Fibroblast of skin of left quadriceps (primary cell): ENCODE data around the gene ZNF286A.
"Not testable (repeated sequence)": the region's sequence is repeated elsewhere in the genome, so short reads cannot be mapped to it uniquely, and the experiment has no call there.

Experiments
- DNase-seq, 2 experiments: peaks; one replicate each; pipeline ENCODE4 v3.0.0-alpha.2; 2013; ENCODE audit warnings: low read depth in 2 of 2

Gene ZNF286A

GRCh38 chr17:15699413-15699924 lies at the start of gene ZNF286A:
Gene ZNF286A (plus strand): TSS chr17:15699752. CDS start chr17:15700330, 578 bp downstream.
- peak; percentile 97 for DNase-seq

- no peak for DNase-seq
Observed at GRCh38 chr17:15649861-15650421, 49.6 kb upstream of the ZNF286A start.

- DNase-seq = no peak
Observed at GRCh38 chr17:15650741-15651582, 48.6 kb upstream of the ZNF286A start.

- DNase-seq = peak; percentile 95
Observed at GRCh38 chr17:15651583-15652110, 47.9 kb upstream of the ZNF286A start.

- no peak for DNase-seq
Observed at GRCh38 chr17:15652960-15653359, 46.6 kb upstream of the ZNF286A start.

GRCh38 chr17:15654401-15654800 lies 45.2 kb upstream of the ZNF286A start:
- DNase-seq = not testable (repeated sequence)

GRCh38 chr17:15654886-15655561 lies 44.5 kb upstream of the ZNF286A start:
- no peak for DNase-seq

- DNase-seq = no peak
Observed at GRCh38 chr17:15657868-15658267, 41.7 kb upstream of the ZNF286A start.

- no peak for DNase-seq
Observed at GRCh38 chr17:15658296-15658695, 41.3 kb upstream of the ZNF286A start.

GRCh38 chr17:15659236-15659635 lies 40.3 kb upstream of the ZNF286A start:
- no peak for DNase-seq

- no peak for DNase-seq
Observed at GRCh38 chr17:15659663-15660062, 39.9 kb upstream of the ZNF286A start.

- DNase-seq = no peak
Observed at GRCh38 chr17:15660077-15660476, 39.5 kb upstream of the ZNF286A start.

- no peak for DNase-seq
Observed at GRCh38 chr17:15662681-15663080, 36.9 kb upstream of the ZNF286A start.

- DNase-seq = no peak
Observed at GRCh38 chr17:15663176-15663575, 36.4 kb upstream of the ZNF286A start.

GRCh38 chr17:15663691-15664090 lies 35.9 kb upstream of the ZNF286A start:
- no peak for DNase-seq

- not testable (repeated sequence) for DNase-seq
Observed at GRCh38 chr17:15669526-15669925, 30.0 kb upstream of the ZNF286A start.

- DNase-seq = not testable (repeated sequence)
Observed at GRCh38 chr17:15674640-15675039, 24.9 kb upstream of the ZNF286A start.

- DNase-seq = not testable (repeated sequence)
Observed at GRCh38 chr17:15675991-15676390, 23.6 kb upstream of the ZNF286A start.

- not testable (repeated sequence) for DNase-seq
Observed at GRCh38 chr17:15683135-15683534, 16.4 kb upstream of the ZNF286A start.

- DNase-seq = peak; percentile 11 to 14
Observed at GRCh38 chr17:15683824-15684478, 15.6 kb upstream of the ZNF286A start, which contains the start of gene TRIM16. Gene TRIM16 (minus strand): TSS chr17:15684311. CDS start chr17:15651609, 32,702 bp downstream.

GRCh38 chr17:15687494-15687893 lies 12.1 kb upstream of the ZNF286A start:
- not testable (repeated sequence) for DNase-seq
